H1 (cell line): Measurements from ENCODE around the gene PRRX1. TPM values are rescaled to one million over a fixed set of nuclear protein-coding genes. Genes with fewer than 3 reads are reported as not detected.

Source experiments
- CTCF ChIA-PET: fragments of 300-600 bp; sonication (Branson Sonifier 250); formaldehyde crosslinking; loops from one replicate; lab custom pipeline; 2021; ENCODE audit not compliant: partially characterized antibody; lab: Charles Lee
- POLR2A ChIA-PET: fragments of 300-600 bp; sonication (Branson Sonifier 250); formaldehyde crosslinking; loops from one replicate; lab custom pipeline; 2021; ENCODE audit warnings: inconsistent platforms; ENCODE audit not compliant: partially characterized antibody; lab: Charles Lee
- DNase-seq, 2 experiments: peaks; one replicate each; pipeline versions ENCODE4 v3.0.0 to v3.0.0-alpha.2; 2010 to 2022; ENCODE audit warnings: low spot score in 2 of 2, low read depth in 1 of 2, mixed read lengths in 1 of 2
- FAIRE-seq: peaks from 2 replicates; lab custom pipeline; 2011; peaks lifted over from hg19 to GRCh38; lab: Jason Lieb, UNC
- H2AFZ ChIP-seq: 2 replicates; pipeline ENCODE4 v1.8.1; 2012; ENCODE audit warnings: low read length, inconsistent platforms
- H2AK5ac ChIP-seq: 2 replicates; pipeline ENCODE4 v1.6.1; 2013; ENCODE audit warnings: low read depth, low read length
- H2BK120ac ChIP-seq: replicated peaks from 2 replicates; pipeline ENCODE3; 2013; ENCODE audit warnings: low read depth, low read length, inconsistent platforms
- H2BK12ac ChIP-seq: 2 replicates; pipeline ENCODE4 v1.6.1; 2013; ENCODE audit warnings: low read depth, low read length
- H2BK15ac ChIP-seq: 2 replicates; pipeline ENCODE4 v1.6.1; 2013; ENCODE audit warnings: low read length
- H2BK20ac ChIP-seq: 2 replicates; pipeline ENCODE4 v1.6.1; 2013; ENCODE audit warnings: low read length
- H2BK5ac ChIP-seq: 2 replicates; pipeline ENCODE4 v1.6.1; 2013; ENCODE audit warnings: low read depth, low read length
- H3K14ac ChIP-seq: 2 replicates; pipeline ENCODE4 v1.6.1; 2013; ENCODE audit warnings: inconsistent platforms; ENCODE audit not compliant: insufficient read length
- H3K18ac ChIP-seq: 2 replicates; pipeline ENCODE4 v1.6.1; 2013; ENCODE audit warnings: low read length; ENCODE audit errors: extremely low read depth
- H3K23ac ChIP-seq: 2 replicates; pipeline ENCODE4 v1.6.1; 2013; ENCODE audit warnings: inconsistent platforms; ENCODE audit not compliant: insufficient read length
- H3K23me2 ChIP-seq: 2 replicates; pipeline ENCODE4 v1.6.1; 2013; ENCODE audit warnings: low read depth, low read length
- H3K27ac ChIP-seq: 2 replicates; pipeline ENCODE4 v1.6.1; 2011; ENCODE audit warnings: low read depth, low read length, inconsistent platforms
- H3K27me3 ChIP-seq, 4 experiments: replicated peaks in 1 of 4; 1 replicate in 1 of 4; 2 replicates in 3 of 4; pipeline versions ENCODE4 v1.6.1 to v1.8.1; 2011 to 2013; ENCODE audit warnings: low read length in 3 of 4, mild to moderate bottlenecking in 3 of 4, inconsistent platforms in 2 of 4, mixed read lengths in 2 of 4, moderate library complexity in 1 of 4; ENCODE audit not compliant: control insufficient read depth in 3 of 4, insufficient read depth in 3 of 4; ENCODE audit errors: extremely low read depth in 1 of 4
- H3K36me3 ChIP-seq, 4 experiments: 2 replicates each; pipeline versions ENCODE4 v1.6.1 to v1.8.1; 2011 to 2013; ENCODE audit warnings: mild to moderate bottlenecking in 4 of 4, low read length in 3 of 4, moderate library complexity in 2 of 4, control low read depth in 1 of 4, inconsistent platforms in 1 of 4; ENCODE audit not compliant: insufficient read depth in 4 of 4, control insufficient read depth in 2 of 4
- H3K4ac ChIP-seq: replicated peaks from 2 replicates; pipeline ENCODE3; 2013; ENCODE audit warnings: low read length, low read depth, mixed read lengths, inconsistent platforms; ENCODE audit not compliant: insufficient read length
- H3K4me1 ChIP-seq, 4 experiments: replicated peaks in 1 of 4; 1 replicate in 1 of 4; 2 replicates in 3 of 4; pipeline versions ENCODE4 v1.6.1 to v1.8.1; 2011 to 2013; ENCODE audit warnings: low read length in 3 of 4, inconsistent platforms in 2 of 4, mixed read lengths in 1 of 4; ENCODE audit not compliant: insufficient read depth in 4 of 4, control insufficient read depth in 3 of 4
- H3K4me2 ChIP-seq, 2 experiments: 2 replicates each; pipeline versions ENCODE4 v1.6.1 to v1.8.1; 2011 to 2013; ENCODE audit warnings: low read depth in 2 of 2, low read length in 2 of 2, control low read depth in 1 of 2, inconsistent platforms in 1 of 2, mild to moderate bottlenecking in 1 of 2; ENCODE audit not compliant: insufficient read depth in 1 of 2
- H3K4me3 ChIP-seq, 4 experiments: fragments of 200-600, 300-600 bp in 1 of 4; sonication (generic), shearing (Covaris generic), sonication (Bioruptor Twin) in 1 of 4; 2 replicates each; pipeline versions ENCODE4 v1.5.1 to v1.8.1; 2011 to 2016; ENCODE audit warnings: low read length in 4 of 4, low read depth in 3 of 4, control low read depth in 2 of 4, inconsistent platforms in 2 of 4, mild to moderate bottlenecking in 2 of 4, mixed read lengths in 1 of 4, moderate library complexity in 1 of 4; ENCODE audit not compliant: insufficient read depth in 2 of 4; ENCODE audit errors: extremely low read depth in 1 of 4
- H3K56ac ChIP-seq: replicated peaks from 2 replicates; pipeline ENCODE3; 2013; ENCODE audit warnings: low read depth, mild to moderate bottlenecking, mixed read lengths, low read length, inconsistent platforms; ENCODE audit not compliant: insufficient read length
- H3K79me1 ChIP-seq: 2 replicates; pipeline ENCODE4 v1.6.1; 2013; ENCODE audit warnings: low read depth, low read length, control low read depth
- H3K79me2 ChIP-seq, 2 experiments: 2 replicates each; pipeline versions ENCODE4 v1.6.1 to v1.8.1; 2012 to 2013; ENCODE audit warnings: low read length in 2 of 2, mild to moderate bottlenecking in 2 of 2, inconsistent platforms in 1 of 2; ENCODE audit not compliant: insufficient read depth in 2 of 2, control insufficient read depth in 1 of 2
- H3K9ac ChIP-seq, 4 experiments: replicated peaks in 1 of 4; 1 replicate in 1 of 4; 2 replicates in 3 of 4; pipeline versions ENCODE4 v1.6.1 to v1.8.1; 2011 to 2013; ENCODE audit warnings: low read depth in 3 of 4, low read length in 3 of 4, control low read depth in 2 of 4, mild to moderate bottlenecking in 2 of 4, moderate library complexity in 2 of 4, inconsistent platforms in 1 of 4; ENCODE audit errors: extremely low read depth in 1 of 4
- H3K9me3 ChIP-seq, 2 experiments: 2 replicates each; pipeline versions ENCODE4 v1.6.1 to v1.8.1; 2012 to 2013; ENCODE audit warnings: mild to moderate bottlenecking in 2 of 2, moderate library complexity in 2 of 2, control low read depth in 1 of 2, inconsistent platforms in 1 of 2, low read depth in 1 of 2, low read length in 1 of 2, mixed read lengths in 1 of 2; ENCODE audit not compliant: insufficient read depth in 2 of 2
- H4K20me1 ChIP-seq, 2 experiments: replicated peaks in 1 of 2; 2 replicates each; pipeline versions ENCODE3 to v1.8.1; 2011 to 2013; ENCODE audit warnings: inconsistent platforms in 2 of 2, low read length in 2 of 2, mild to moderate bottlenecking in 1 of 2; ENCODE audit not compliant: insufficient read depth in 2 of 2, control insufficient read depth in 1 of 2
- H4K5ac ChIP-seq: 2 replicates; pipeline ENCODE4 v1.6.1; 2013; ENCODE audit warnings: low read length, low read depth, mixed read lengths, inconsistent platforms; ENCODE audit not compliant: insufficient read length
- H4K8ac ChIP-seq: 2 replicates; pipeline ENCODE4 v1.8.0; 2013; ENCODE audit warnings: mild to moderate bottlenecking, moderate library complexity, low read length, inconsistent platforms; ENCODE audit not compliant: insufficient read depth; ENCODE audit errors: extremely low read depth
- H4K91ac ChIP-seq: replicated peaks from 2 replicates; pipeline ENCODE3; 2013; ENCODE audit warnings: low read length, mixed read lengths, inconsistent platforms; ENCODE audit not compliant: insufficient read length
- BACH1 ChIP-seq: IDR thresholded peaks from 2 replicates; pipeline ENCODE4 v1.6.1; 2012; ENCODE audit warnings: low read length, improper control_type of control experiment
- SIN3A ChIP-seq, 2 experiments: IDR thresholded peaks in 1 of 2; conservative IDR thresholded peaks in 1 of 2; 2 replicates each; pipeline ENCODE4 v1.6.1; 2011 to 2012; ENCODE audit warnings: low read length in 2 of 2, improper control_type of control experiment in 1 of 2, low read depth in 1 of 2, mild to moderate bottlenecking in 1 of 2
- polyA plus RNA-seq, 7 experiments: library from polyadenylated mRNA; depleted of rRNA in 3 of 7; stranded (reverse) in 5 of 7; unstranded in 2 of 7; fragments of >200 nt in 5 of 7; fragments of 200-250 nt in 2 of 7; gene quantifications; 1 replicate in 5 of 7; 2 replicates in 1 of 7; 4 replicates in 1 of 7; pipeline versions ENCODE4 v1.2.1 to v1.2.3, GENCODE V29; 2011 to 2013; ENCODE audit warnings: missing spikeins in 2 of 7, mixed read lengths in 2 of 7
- total RNA-seq: library from RNA; stranded (reverse); fragmentation: NEBNext Ultra II Directional; extraction: Animal tissue kit (Norgen Biotek cat#: 25700); gene quantifications from 2 replicates; pipeline ENCODE4 v1.2.1, GENCODE V29; 2021

PRRX1 gene
- total and polyA plus RNA-seq, 2 of the 8 experiments (the other 6 are each of a cell fraction or from before 2014, with no cell fraction given): not detected

DNA sequence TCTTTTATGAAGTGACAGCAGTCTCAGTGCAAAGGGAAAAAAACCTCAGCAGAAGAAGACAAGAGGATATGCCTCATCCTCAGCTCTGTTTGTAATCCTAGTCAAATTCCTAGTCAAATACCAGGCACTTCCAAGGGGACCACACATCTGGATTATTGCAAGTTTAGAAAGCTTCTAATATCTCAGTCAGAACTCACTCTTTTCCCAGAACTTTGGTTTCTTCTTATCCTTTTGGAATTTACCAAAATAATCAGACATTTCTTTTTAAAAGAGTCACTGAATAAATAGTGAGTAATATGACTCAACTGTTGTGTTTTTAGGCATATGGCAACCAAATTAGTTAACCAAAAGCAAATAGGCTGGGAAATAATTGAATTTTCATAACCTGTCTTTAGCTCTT is 47.8 kb downstream of the PRRX1 start:
- Histone ChIP-seq H2BK120ac (no peak overlapping the region), H3K27me3 (no peaks in the 10 kb centered on the region), H3K79me2 (no peaks in the 10 kb centered on the region), H3K4ac (no peak overlapping the region), H3K79me1 (no peaks in the 10 kb centered on the region), H3K9ac (no peak overlapping the region), H2BK12ac (no peak overlapping the region), H4K91ac (no peak overlapping the region), H3K23me2 (no peaks in the 10 kb centered on the region), H2AFZ (no peak overlapping the region), H3K4me2 (no peak overlapping the region), H4K8ac (no peak overlapping the region), H3K56ac (no peak overlapping the region), H2BK15ac (no peak overlapping the region), H2BK5ac (no peak overlapping the region), H3K9me3 (no peaks in the 10 kb centered on the region), H3K27ac (no peak overlapping the region), H3K14ac (no peak overlapping the region), H4K5ac (no peak overlapping the region), H2AK5ac (no peak overlapping the region), H3K36me3 (no peaks in the 10 kb centered on the region), H4K20me1 (no peaks in the 10 kb centered on the region), H3K4me3 (no peak overlapping the region), H3K23ac (no peak overlapping the region), H3K18ac (no peak overlapping the region), H2BK20ac (no peak overlapping the region), H3K4me1 (no peaks in the 10 kb centered on the region)
- POLR2A ChIA-PET: interaction anchor here (1.0 kb wide), 1 partner anchor 18 kb away, joined by 3 read pairs; no protein-coding TSS in a partner anchor
- no peak for FAIRE-seq
- CTCF ChIA-PET: interaction anchor here (0.9 to 3.6 kb wide), 3 partner anchors 22 to 56 kb away, joined by 3 to 17 read pairs (median 3); no protein-coding TSS in a partner anchor
- DNase-seq: no peak
- TF ChIP-seq BACH1 (no peak), SIN3A (conservative IDR thresholded peaks at IDR 0.05 in 1 of 2, IDR thresholded peaks at IDR 0.05 in 1 of 2; ENCODE audit: low read depth in 1 of 2, low read length in 2 of 2) (no peak)
